NCI-H1694 treated with DMSO at 0.1 percent for 48 hours (cell line): ENCODE data around the gene ALDH3A2.
"Not testable (repeated sequence)": the region's sequence is repeated elsewhere in the genome, so short reads cannot be mapped to it uniquely, and the experiment has no call there.

Source experiments
- DNase-seq: peaks from one replicate; lab custom pipeline; 2025; lab: John Stamatoyannopoulos, UW

The ALDH3A2 gene

DNA sequence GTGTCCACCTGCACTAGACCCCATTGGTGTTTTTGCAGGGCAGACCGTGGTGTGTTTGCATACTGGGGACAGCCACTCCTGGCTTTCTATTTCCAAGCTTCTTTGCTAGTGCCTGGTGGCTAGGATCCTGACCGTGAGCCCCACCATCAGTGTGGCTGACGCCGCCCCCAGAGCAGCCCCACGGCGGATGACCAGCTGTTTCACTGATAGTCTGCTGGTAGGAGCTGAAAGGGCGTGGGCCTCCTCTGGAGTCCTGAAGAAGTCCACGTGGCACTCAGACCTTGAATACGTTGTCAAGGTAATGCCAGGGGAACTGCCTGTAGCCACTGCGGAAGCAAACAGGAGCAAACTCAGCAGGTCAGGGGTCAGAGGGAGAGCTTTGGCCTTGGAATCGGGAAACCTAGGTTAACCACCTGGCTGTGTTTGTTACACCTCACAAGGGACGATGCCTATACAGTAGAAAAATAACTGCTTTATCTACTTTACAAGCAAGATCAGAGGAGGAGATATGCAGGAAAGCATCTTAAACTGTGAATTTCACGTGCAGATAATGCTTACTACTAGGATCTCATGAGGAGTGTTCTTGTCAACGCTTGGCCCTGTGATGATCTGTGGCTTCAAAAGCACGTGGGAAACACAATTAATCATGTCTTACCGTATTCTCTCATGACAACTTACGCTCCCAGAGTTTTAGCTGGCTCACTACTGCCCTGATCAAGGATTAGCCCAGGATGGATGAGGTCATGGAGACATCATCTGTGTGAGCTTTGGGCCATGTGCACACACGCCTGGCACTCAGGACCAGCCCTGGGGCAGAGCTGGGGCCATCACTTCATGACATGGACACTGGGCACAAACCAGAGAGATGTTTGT lies 30.3 kb downstream of the ALDH3A2 start:
- DNase-seq, result no peak

DNA sequence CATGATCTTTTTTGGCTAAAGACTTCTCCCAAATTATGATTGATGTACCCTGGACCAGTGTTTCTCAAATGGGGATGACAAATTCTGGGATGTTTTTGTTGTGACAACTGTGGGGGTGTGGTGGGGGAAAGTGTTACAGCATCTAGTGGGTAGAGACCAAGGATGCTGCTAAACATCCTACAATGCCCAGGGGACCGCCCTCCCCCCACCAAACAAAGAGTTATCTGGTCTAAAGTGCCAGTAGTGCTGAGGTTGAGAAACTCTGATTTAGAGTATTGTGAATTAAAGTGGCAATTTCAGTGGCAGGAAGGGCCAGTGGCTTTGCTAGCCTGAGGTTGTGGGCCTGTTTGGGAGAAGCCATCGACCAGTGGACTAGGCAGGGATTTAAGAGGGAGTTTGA lies 34.6 kb downstream of the ALDH3A2 start:
- no peak for DNase-seq

DNA sequence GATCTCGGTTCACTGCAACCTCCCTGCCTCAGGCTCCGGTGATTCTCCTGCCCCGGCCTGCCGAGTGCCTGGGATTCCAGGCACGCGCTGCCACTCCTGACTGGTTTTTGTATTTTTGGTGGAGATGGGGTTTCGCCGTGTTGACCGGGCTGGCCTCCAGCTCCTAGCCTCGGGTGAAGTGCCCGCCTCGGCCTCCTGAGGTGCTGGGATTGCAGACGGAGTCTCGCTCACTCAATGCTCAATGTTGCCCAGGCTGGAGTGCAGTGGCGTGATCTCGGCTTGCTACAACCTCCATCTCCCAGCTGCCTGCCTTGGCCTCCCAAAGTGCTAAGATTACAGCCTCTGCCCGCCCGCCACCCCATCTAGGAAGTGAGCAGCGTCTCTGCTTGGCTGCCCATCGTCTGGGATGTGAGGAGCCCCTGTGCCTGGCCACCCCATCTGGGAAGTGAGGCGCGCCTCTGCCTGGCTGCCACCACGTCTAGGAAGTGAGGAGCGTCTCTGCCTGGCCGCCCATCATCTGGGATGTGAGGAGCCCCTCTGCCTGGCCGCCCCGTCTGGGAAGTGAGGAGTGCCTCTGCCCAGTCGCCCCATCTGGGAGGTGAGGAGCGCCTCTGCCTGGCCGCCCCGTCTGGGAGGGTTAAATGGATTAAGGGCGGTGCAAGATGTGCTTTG lies 36.5 kb downstream of the ALDH3A2 start:
- not testable (repeated sequence) for DNase-seq

DNA sequence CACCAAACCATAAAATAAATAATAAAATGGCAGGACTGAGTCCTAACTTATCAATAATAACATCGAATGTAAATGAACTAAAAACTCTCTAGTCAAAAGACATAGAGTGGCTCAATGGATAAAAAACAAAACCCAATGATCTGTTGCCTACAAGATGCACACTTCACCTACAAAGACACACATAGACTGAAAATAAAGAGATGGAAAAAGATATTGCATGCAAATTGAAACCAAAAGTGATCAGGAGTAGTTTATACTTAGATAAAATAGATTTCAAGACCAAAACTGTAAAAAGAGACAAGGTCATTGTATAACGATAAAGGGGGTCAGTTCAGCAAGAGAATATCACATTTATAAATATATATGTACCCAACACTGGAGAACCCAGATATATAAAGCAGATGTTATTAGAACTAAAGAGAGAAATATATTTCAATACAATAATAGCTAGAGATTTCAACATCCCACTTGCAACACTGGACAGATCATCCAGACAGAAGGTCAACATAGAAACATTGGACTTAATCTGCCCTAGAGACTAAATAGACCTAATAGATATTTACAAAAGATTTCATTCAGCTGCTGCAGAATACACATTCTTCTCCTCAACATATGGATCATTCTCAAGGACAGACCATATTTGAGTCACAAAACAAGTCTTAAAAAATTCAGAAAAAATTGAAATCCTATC lies 38.0 kb downstream of the ALDH3A2 start:
- no peak for DNase-seq

DNA sequence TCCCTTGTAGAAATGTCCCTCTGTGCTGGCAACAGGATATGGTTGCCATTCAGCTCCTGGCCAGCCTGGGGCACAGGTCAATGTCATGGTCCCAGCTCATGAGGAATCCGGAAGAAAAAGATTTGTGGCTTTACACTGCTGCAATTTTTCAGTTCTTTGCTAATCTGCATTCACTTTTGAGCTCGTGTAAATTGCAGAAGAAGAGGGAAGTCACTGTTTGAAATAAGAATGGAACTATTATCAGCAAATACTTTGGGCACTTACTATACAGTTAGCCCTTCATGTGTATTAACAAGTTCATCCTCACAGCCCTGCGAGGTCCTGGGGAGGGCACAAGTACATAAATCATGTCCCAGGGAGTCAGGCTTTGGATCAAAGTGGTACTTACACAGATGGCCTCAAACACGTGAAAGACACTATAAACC lies 53.7 kb downstream of the ALDH3A2 start:
- DNase-seq, result no peak

DNA sequence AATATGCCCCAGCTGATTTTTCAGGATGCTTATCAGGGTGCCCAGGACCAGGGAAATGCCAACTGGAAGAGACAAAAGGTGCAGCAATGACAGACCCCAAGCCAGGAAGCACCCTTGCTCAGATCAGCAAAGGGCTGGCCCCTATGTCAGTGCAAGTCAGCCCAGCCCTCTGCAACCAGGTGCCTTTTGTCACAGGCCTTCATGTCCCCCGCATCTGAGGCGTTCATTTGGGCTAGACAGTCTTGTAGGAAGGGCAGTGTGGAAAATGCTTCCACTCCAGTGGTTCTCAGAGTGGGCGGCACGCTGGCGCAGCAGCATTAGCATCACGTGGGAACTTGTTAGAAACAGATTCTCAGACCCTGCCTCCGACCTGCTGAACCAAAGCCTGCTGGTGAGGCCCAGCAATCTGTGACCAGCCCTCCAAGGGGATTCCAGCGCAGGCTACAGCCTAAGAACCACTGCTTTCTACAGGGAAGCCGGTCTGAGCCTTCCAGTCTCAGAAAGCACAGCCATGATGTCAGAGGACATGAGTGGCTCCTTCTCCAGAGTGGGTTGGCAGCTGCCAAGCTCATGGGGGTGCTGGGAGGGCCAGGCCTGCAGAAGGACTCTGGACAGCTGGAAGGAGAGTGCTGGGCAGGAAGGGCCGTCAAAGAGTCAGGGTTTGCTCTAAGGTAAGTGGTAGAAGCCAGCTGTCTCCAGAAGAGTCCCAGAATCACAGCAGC lies 54.7 kb downstream of the ALDH3A2 start:
- DNase-seq, result no peak

DNA sequence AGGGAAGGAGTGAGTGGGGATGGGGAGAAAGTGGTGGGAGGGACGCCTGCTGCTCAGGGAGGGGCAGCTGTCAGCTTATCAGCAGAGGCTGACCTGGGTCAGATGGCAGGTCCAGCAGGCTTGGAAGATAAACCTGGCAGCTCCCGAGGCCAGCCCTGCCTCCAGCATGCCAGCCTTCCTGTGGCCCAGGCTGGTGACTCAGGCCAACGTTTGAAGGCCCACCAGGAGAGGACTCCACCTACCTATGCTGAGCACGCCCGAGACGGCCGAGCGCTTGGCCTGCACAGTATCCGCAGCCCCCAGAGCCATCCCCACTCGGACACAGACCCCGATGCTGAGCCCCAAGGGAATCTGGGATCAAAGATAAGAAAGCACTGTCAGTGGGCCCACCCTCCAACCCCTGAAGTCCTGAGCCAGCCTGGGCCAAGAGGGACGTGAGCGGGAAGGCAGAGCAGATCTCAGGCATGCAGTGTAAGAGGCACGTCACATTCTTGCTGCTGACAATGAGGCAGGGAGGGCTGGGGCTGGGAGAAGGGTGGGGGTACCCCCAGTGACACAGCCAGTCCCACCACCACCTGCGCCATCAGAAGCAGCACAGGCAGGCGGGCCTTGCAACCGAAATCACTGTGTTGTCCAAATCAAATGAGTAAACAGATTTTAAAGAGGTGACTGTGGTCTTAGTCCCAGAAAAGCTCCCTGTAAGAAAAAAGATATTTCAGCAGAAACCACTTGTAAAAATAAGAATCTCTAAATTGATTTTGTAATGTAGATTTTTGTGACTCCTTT lies 55.5 kb downstream of the ALDH3A2 start:
- no peak for DNase-seq

DNA sequence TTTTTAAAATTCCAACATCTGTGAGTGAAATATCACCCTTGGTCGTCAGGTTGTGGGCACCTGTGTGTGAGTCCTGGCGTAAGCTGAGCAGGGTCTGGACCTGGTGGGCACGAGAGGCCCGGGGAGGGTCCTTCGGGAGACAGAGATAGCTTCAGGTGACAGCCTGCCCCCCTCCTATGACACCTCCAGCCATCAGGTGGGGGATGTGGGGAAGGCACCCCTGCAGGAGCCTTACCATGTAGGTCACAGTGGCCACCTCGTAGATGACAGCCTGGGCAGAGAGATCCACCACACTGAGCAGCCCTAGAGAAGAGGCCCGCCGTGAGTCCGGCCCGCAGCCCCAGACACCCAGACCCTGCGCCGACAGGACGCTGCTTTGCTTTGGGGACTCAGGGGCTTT lies 56.6 kb downstream of the ALDH3A2 start:
- no peak for DNase-seq

DNA sequence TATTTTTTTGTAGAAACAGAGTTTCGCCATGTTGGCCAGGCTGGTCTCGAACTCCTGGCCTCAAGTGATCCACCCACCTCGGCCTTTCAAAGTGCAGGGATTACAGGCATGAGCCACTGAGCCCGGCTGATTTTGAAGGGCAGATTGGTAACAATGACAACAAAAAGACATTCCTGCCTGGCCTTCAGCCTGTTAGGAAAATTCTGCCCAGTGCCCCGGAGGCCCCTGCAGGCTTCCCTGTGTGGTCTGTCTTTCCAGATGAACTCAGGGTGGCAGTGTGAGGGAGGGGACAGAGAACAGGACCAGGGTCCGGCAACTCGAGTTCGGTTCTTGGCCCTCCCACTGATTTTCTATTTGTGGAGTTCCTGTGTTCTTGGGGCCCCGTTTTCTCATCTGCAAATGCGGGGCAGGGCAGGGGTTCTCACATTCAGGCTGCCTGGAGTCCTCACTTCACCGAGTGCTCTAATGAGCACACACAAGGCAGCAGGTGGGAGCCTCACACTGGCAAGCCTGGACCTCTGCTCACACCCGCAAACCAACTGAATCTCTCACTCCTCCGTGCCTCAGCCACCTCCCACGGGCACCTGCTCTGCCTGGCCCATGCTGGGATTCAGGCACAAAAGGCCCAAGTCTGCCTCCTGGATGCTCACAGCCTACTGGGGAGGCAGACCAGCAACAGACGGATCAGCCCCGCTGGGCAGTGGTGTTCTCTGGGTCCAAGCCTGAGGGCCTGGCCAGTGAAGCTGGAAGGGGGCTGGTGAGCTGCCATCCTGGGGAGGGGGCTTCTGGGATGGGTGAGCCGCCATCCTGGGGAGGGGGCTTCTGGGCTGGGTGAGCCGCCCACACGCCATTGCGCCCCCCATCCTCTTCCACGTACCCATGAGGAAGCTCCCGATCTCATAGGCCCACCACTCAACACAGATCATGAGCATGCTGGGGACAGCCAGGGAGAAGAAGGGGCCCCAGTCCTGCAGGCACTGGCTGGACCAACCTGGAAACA lies 57.5 kb downstream of the ALDH3A2 start:
- peak; percentile 52 for DNase-seq

DNA sequence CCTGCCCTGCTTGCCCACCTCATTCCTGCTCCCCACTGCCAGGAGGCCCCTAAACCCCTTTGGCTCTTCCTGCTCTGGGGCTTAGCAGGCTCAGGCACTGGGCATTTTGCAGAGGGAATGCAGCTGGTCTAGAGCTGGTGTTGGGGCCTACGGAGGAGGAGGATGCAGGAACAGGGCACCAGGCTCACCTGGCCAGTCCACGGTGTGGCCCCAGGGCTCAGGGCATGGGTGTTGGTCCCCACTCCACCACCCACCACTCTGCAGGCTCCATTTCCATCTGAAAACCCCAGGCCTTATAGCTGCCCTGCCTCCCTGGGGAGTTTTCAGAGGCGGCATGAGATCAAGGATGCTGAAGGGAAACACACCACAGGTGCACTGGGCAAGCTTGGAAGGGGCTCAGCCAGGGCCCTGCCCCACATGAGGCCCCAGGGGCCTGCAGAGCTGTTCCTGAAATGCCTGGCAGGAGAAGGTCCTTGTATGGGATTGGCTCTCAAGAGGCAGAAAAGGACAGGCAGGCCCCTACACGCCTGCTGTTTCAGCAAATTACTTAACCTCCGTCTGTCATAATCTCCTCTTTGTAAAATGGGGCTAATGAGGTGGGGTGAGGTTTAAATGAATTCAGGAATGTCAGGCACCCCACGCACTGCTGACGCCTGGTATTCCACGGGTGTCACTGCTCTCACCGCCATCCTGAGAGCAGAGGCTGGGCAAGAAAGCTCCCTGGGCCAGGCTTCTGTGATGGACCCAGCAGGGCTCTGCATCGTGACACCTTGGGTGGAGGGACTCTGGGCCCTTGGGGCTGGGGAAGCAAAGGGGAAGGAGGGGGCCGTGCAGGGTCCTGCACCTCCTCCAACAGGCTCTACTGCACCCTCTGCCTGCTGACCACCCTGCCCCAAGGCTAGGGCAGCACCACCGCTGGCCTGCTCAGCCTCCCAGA lies 58.5 kb downstream of the ALDH3A2 start:
- peak; percentile 90 for DNase-seq

DNA sequence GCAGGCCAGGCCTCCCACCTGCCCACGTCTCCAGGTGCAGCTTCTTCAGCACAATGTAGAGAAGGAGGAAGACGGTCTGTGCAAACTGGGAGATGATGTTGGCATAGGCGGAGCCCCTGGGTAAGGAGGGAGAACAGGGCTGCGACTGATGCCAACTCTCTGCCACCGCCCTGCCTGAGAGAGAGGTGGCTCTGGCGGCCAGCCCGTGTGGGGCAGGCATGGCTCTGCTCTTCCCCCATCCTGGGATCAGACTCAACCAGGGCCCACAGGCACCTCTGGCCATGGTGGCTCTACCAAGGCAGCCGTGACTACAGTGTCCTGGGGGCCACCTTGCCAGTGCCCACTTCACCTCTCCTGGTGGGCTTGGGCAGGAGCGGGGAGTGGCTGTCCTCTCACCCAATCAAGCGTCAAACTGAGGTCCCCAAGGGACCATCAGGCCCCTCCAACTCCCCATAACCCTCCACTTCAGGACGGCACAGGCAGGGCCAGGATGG lies 59.2 kb downstream of the ALDH3A2 start:
- peak; percentile 33 for DNase-seq

DNA sequence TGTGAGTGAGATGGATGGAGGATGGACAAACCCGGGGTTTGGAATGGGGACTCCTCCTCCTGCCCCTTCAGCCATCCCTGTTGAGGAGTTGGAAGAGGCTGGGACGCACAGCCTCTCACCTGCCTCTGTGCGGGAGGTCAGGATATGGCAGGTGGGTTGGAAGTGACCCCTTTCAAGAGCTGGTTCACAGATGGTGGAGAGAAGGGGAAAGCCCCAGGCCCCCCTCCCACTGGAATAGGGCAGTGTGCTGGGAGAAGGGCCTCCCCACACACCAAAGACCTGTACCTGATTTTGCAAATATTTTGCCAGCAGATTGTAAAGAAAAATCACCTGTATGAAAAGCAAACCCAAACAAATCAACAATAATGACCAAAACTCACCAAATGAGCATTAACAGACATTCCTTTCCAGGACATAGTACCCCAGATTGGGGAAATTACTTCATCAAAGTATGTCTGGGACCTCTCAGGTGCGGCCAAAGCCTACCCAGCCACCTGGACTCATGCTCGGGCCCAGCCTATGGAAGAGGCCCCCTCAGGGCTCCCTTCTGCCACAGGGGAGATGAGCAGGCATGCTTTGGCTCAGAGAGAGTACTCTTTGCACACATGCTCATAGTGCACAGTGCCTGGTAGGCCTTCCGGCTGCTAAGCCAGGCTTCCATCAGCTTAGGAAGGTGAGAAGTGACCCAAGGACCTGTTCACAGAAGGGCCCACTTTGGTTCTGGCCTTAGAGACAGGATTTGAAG lies 60.1 kb downstream of the ALDH3A2 start:
- no peak for DNase-seq

DNA sequence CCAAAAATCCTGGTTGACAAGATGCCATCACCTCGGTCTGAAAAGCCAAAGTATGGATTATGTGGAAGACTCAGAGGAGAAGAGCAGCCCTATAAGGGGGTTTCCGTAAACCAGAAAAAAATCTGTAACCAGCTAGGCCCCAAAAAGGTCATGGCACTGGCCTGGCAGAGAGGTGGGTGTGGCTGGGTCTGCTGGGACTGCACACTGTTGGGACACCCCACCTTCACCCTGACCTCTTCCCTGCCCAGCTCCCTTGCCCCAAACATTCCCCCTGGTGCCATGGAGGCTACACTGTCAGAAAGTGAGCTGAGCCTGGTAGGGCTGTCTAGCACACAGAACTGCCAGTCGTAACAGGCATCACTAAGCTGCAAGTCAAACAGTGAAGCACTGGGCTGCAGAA lies 61.3 kb downstream of the ALDH3A2 start:
- DNase-seq, result no peak

DNA sequence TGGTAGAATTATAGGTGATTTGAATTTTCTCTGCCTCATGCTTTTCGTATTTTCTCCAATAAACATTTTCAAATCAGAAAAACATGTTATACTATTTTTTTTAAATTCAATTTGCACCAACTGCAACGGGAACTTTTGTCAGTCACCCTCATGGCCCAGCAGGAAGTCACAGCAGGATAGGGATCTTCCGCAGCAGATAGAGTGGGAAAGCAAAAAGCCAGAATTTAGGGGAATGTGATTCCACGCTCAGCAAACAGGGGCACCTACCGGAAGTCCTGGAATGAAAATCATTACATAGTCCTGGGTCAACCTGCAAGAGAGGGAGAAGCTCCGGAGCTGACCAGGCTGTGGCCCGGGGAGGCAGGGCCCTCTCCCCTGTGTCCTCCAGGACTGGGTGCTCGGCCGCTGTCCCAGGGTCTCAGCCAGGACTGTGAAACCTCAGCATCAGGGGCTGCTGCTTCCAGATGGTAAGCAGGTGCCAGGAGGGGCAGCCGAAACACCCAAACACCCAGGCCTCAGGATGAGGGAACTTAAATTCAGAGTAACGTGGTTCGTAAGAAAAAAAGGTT lies 64.0 kb downstream of the ALDH3A2 start:
- DNase-seq, result no peak

DNA sequence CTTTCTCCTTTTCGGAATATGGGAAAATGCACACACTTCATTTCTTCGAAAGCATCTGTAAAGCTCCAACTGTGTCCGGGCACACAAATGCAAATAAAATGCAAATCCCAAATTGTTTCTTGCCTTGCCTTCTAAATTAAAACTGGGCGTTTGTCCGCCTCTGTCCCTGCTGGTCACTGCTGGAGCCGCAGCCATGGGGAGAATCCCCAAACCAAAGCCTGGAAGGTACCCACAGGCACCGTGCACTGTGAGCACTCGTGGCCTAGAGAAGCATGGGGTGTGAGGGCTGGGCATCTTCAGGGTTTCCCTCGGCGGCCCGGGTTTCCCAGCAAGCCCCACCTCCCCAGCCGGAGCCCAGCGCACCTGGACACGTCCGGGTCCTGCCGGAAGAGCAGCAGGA lies 64.9 kb downstream of the ALDH3A2 start:
- DNase-seq, result no peak

DNA sequence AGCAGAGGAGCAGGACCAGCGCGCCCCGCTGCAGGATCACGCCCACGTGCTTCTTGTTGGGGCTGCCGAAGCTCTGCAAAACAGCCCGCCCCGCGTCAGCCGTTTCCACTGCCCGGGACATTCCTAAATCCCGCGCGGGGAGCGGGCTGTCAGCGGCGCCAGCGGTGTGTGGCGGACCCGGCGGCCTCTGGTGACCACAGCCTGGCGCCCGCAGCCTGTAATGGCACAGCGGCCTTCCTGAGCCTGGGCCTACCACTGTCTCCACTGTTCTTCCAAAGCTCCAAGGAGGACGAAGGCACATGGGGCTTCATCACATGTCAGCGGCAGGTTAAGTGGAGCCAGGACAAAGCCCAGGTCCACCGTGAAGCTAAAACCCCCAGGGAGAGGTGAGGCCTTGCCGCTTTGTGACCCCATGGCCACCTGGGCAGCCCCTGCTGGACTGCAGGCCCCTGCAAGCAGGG lies 65.4 kb downstream of the ALDH3A2 start:
- no peak for DNase-seq

DNA sequence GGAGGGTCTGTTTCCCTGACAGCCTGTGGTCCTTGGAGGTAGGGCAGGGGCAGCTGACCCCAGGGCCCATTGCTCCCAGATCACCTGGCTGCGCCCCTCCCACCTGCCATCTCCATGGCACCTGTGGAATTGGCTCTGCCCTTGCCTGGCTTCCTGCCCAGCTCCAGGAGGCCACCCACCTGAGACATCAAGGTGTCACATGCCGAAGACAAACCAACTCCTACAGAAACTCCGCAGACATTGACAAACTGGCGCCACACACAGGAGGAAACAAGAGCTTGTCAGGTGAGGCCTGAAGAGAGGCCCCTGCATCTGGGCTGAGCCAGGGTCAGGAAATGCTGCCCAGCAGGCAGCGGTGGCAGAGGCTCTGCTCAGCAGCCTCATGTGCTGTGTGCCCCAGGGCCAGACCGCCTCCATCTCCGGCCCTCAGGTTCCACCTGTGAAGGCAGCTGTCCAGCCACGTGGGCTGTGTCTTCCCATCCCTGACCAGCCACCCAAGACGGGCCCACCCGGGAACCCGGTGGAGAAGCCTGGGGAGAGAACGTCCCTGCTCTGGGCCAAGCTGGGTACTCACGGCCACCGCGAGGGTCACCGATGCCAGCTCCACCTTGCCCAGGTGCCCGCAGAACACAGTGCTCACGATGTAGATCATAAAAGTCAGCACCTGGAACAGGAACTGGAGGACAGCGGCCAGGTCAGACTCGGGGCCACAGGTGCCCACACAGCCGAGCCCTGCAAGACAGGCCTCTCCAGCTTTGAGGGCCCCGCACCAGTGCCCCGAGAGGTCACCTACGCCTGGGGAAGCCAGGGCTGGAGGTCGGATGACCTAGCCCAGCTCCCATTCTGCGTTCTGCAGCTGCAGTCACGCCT lies 66.2 kb downstream of the ALDH3A2 start:
- DNase-seq, result no peak
